ENCODE data around the gene SNAI3. TPM values are rescaled to one million over a fixed set of nuclear protein-coding genes. Genes with fewer than 3 reads are reported as not detected.

Gene SNAI3
- total and polyA plus RNA-seq, 2 of the 8 experiments (the other 6 are each of a cell fraction or from before 2014, with no cell fraction given), result 8.5 to 13.3 TPM

DNA sequence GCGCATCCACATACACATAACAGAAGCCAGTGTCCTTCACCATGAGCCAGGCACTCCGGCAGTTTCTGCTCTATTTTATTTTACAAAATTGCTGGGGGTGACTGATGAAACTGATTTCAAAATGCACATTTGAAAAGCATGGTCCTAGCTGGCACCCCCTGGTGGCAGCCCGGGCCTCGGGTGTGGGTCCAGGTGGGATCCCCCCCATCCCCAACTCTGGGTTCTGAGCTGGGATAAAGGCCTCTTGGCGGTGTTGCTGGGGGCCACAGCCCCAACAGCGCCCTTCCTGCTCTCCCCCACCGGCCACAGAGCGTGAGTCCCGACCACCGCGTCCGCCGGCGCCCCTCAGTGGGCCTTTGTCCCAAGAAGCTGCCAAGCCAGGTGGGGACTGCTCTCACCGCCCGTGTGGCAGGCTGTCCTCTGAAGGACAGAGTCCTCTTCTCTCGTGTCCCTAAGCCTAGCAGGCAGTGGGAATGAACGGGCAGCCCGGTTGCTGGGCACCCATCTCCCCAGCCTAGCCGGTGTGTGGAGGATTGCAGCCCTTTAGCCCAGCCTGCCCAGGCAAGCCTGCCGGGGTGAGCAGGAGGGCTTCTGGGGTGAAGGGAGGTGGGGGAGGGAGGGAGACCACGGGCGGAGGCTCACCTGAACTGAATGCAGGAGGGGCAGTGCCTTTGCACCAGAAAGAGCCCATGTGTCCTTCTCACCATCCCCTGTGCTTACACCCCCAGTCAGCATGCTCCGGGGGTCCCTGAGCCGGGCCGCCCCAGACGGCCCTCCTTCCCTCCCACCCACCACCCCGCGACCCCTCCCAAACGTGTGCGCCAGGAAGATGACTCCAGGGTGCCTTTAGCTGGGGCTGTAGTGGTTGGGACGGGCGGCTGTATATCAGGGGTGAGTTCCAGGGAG, 898 bp downstream of the SNAI3 start (continued):
- TF ChIP-seq, protein P1, sequence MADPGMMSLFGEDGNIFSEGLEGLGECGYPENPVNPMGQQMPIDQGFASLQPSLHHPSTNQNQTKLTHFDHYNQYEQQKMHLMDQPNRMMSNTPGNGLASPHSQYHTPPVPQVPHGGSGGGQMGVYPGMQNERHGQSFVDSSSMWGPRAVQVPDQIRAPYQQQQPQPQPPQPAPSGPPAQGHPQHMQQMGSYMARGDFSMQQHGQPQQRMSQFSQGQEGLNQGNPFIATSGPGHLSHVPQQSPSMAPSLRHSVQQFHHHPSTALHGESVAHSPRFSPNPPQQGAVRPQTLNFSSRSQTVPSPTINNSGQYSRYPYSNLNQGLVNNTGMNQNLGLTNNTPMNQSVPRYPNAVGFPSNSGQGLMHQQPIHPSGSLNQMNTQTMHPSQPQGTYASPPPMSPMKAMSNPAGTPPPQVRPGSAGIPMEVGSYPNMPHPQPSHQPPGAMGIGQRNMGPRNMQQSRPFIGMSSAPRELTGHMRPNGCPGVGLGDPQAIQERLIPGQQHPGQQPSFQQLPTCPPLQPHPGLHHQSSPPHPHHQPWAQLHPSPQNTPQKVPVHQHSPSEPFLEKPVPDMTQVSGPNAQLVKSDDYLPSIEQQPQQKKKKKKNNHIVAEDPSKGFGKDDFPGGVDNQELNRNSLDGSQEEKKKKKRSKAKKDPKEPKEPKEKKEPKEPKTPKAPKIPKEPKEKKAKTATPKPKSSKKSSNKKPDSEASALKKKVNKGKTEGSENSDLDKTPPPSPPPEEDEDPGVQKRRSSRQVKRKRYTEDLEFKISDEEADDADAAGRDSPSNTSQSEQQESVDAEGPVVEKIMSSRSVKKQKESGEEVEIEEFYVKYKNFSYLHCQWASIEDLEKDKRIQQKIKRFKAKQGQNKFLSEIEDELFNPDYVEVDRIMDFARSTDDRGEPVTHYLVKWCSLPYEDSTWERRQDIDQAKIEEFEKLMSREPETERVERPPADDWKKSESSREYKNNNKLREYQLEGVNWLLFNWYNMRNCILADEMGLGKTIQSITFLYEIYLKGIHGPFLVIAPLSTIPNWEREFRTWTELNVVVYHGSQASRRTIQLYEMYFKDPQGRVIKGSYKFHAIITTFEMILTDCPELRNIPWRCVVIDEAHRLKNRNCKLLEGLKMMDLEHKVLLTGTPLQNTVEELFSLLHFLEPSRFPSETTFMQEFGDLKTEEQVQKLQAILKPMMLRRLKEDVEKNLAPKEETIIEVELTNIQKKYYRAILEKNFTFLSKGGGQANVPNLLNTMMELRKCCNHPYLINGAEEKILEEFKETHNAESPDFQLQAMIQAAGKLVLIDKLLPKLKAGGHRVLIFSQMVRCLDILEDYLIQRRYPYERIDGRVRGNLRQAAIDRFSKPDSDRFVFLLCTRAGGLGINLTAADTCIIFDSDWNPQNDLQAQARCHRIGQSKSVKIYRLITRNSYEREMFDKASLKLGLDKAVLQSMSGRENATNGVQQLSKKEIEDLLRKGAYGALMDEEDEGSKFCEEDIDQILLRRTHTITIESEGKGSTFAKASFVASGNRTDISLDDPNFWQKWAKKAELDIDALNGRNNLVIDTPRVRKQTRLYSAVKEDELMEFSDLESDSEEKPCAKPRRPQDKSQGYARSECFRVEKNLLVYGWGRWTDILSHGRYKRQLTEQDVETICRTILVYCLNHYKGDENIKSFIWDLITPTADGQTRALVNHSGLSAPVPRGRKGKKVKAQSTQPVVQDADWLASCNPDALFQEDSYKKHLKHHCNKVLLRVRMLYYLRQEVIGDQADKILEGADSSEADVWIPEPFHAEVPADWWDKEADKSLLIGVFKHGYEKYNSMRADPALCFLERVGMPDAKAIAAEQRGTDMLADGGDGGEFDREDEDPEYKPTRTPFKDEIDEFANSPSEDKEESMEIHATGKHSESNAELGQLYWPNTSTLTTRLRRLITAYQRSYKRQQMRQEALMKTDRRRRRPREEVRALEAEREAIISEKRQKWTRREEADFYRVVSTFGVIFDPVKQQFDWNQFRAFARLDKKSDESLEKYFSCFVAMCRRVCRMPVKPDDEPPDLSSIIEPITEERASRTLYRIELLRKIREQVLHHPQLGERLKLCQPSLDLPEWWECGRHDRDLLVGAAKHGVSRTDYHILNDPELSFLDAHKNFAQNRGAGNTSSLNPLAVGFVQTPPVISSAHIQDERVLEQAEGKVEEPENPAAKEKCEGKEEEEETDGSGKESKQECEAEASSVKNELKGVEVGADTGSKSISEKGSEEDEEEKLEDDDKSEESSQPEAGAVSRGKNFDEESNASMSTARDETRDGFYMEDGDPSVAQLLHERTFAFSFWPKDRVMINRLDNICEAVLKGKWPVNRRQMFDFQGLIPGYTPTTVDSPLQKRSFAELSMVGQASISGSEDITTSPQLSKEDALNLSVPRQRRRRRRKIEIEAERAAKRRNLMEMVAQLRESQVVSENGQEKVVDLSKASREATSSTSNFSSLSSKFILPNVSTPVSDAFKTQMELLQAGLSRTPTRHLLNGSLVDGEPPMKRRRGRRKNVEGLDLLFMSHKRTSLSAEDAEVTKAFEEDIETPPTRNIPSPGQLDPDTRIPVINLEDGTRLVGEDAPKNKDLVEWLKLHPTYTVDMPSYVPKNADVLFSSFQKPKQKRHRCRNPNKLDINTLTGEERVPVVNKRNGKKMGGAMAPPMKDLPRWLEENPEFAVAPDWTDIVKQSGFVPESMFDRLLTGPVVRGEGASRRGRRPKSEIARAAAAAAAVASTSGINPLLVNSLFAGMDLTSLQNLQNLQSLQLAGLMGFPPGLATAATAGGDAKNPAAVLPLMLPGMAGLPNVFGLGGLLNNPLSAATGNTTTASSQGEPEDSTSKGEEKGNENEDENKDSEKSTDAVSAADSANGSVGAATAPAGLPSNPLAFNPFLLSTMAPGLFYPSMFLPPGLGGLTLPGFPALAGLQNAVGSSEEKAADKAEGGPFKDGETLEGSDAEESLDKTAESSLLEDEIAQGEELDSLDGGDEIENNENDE (IDR thresholded peaks at IDR 0.05; ENCODE audit: insufficient replicate concordance, low read length), result no peak
- TF ChIP-seq, protein P2, sequence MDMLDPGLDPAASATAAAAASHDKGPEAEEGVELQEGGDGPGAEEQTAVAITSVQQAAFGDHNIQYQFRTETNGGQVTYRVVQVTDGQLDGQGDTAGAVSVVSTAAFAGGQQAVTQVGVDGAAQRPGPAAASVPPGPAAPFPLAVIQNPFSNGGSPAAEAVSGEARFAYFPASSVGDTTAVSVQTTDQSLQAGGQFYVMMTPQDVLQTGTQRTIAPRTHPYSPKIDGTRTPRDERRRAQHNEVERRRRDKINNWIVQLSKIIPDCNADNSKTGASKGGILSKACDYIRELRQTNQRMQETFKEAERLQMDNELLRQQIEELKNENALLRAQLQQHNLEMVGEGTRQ (IDR thresholded peaks at IDR 0.05; ENCODE audit: low read length), result no peak
- TF ChIP-seq HDAC6 (IDR thresholded peaks at IDR 0.05; ENCODE audit: low read depth, low read length), result no peak
- TF ChIP-seq EZH2 (IDR thresholded peaks at IDR 0.05; ENCODE audit: low read depth, low read length, severe bottlenecking), result peak; percentile 19
- TF ChIP-seq YY1 (IDR thresholded peaks at IDR 0.05; ENCODE audit: low read depth, low read length), result no peak
- no peak for TF ChIP-seq SRF (IDR thresholded peaks at IDR 0.05; ENCODE audit: low read depth, low read length)
- TF ChIP-seq, protein P3, sequence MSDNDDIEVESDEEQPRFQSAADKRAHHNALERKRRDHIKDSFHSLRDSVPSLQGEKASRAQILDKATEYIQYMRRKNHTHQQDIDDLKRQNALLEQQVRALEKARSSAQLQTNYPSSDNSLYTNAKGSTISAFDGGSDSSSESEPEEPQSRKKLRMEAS (IDR thresholded peaks at IDR 0.05), result peak; percentile 26; the same call in 1 of the 2 replicates
- TF ChIP-seq SP2 (IDR thresholded peaks at IDR 0.05; ENCODE audit: low read length), result no peak

Measured in H1 (cell line).